ENCODE results near the gene COL4A2. TPM values are rescaled to one million over a fixed set of nuclear protein-coding genes. Genes with fewer than 3 reads are reported as not detected.
A peak's percentile ranks its signal among the peaks of the same experiment; 100 is the strongest.

Gene COL4A2
- total RNA-seq, 4 donors from 2014 or later, result 56.6 to 139 (median 89.1) TPM

GRCh38 chr13:110291286-110291685 lies 15.8 kb upstream of the COL4A2 start:
- H3K4me1 ChIP-seq, result peaks cover 0 to 14% (median 0%) of the 10 kb centered on the region in 4 donors
- no peak for TF ChIP-seq CTCF (IDR thresholded peaks at IDR 0.05)
- no peak for TF ChIP-seq POLR2A (IDR thresholded peaks at IDR 0.05)
- DNase-seq, result peak in 1 of 3 donors; percentile 10
- H3K4me3 ChIP-seq, result no peak overlapping the region
- H3K27me3 ChIP-seq, result no peaks in the 10 kb centered on the region
- H3K27ac ChIP-seq, result peak overlapping the region in 1 of 4 donors; percentile 61
- H3K9me3 ChIP-seq, result no peaks in the 10 kb centered on the region
- no peaks in the 10 kb centered on the region for H3K36me3 ChIP-seq

GRCh38 chr13:110293037-110293436 lies 14.0 kb upstream of the COL4A2 start:
- peak in 1 of 3 donors; percentile 29 for DNase-seq
- no peak for TF ChIP-seq CTCF (IDR thresholded peaks at IDR 0.05)
- no peak for TF ChIP-seq POLR2A (IDR thresholded peaks at IDR 0.05)

GRCh38 chr13:110293649-110294048 lies 13.4 kb upstream of the COL4A2 start:
- H3K9me3 ChIP-seq, result no peaks in the 10 kb centered on the region
- no peak for TF ChIP-seq CTCF (IDR thresholded peaks at IDR 0.05)
- TF ChIP-seq POLR2A (IDR thresholded peaks at IDR 0.05), result no peak
- peaks cover 0 to 2% (median 0%) of the 10 kb centered on the region in 4 donors for H3K4me1 ChIP-seq
- H3K27me3 ChIP-seq, result no peaks in the 10 kb centered on the region
- peak in 1 of 3 donors; percentile 9 for DNase-seq
- no peaks in the 10 kb centered on the region for H3K36me3 ChIP-seq
- no peak overlapping the region for H3K4me3 ChIP-seq
- no peak overlapping the region for H3K27ac ChIP-seq

More at GRCh38 chr13:110293037-110293436, 14.0 kb upstream of the COL4A2 start:
- Histone ChIP-seq H3K4me1 (no peaks in the 10 kb centered on the region), H3K27me3 (no peaks in the 10 kb centered on the region), H3K27ac (no peak overlapping the region), H3K9me3 (no peaks in the 10 kb centered on the region), H3K36me3 (no peaks in the 10 kb centered on the region), H3K4me3 (no peak overlapping the region)

GRCh38 chr13:110294146-110294545 lies 12.9 kb upstream of the COL4A2 start:
- no peaks in the 10 kb centered on the region for H3K36me3 ChIP-seq
- no peaks in the 10 kb centered on the region for H3K27me3 ChIP-seq
- no peak for TF ChIP-seq POLR2A (IDR thresholded peaks at IDR 0.05)
- TF ChIP-seq CTCF (IDR thresholded peaks at IDR 0.05), result no peak
- no peak overlapping the region for H3K4me3 ChIP-seq
- DNase-seq, result peak in 1 of 3 donors; percentile 19
- H3K27ac ChIP-seq, result no peak overlapping the region
- no peaks in the 10 kb centered on the region for H3K9me3 ChIP-seq
- peaks cover 0 to 7% (median 0%) of the 10 kb centered on the region in 4 donors for H3K4me1 ChIP-seq

GRCh38 chr13:110294622-110295021 lies 12.5 kb upstream of the COL4A2 start:
- TF ChIP-seq CTCF (IDR thresholded peaks at IDR 0.05) (no peak), POLR2A (IDR thresholded peaks at IDR 0.05) (no peak)
- H3K4me3 ChIP-seq, result no peak overlapping the region
- H3K36me3 ChIP-seq, result no peaks in the 10 kb centered on the region
- H3K27me3 ChIP-seq, result no peaks in the 10 kb centered on the region
- no peaks in the 10 kb centered on the region for H3K9me3 ChIP-seq
- DNase-seq, result no peak
- peaks cover 0 to 11% (median 0%) of the 10 kb centered on the region in 4 donors for H3K4me1 ChIP-seq
- no peak overlapping the region for H3K27ac ChIP-seq

GRCh38 chr13:110297011-110297410 lies 10.1 kb upstream of the COL4A2 start:
- no peak for TF ChIP-seq CTCF (IDR thresholded peaks at IDR 0.05)
- no peak for TF ChIP-seq POLR2A (IDR thresholded peaks at IDR 0.05)
- Histone ChIP-seq H3K27ac (peak overlapping the region in 1 of 4 donors; percentile 15), H3K27me3 (no peaks in the 10 kb centered on the region), H3K36me3 (no peaks in the 10 kb centered on the region), H3K4me1 (peaks cover 0 to 26% (median 0%) of the 10 kb centered on the region in 4 donors), H3K9me3 (no peaks in the 10 kb centered on the region), H3K4me3 (no peak overlapping the region)
- DNase-seq, result no peak
